AG09319 (cell line): ENCODE measurements around the gene VAV2.

ENCODE experiments used
- DNase-seq: peaks from one replicate; pipeline ENCODE4 v3.0.0-alpha.2; 2010; ENCODE audit warnings: low read depth; ENCODE audit errors: extremely low read depth
- TF ChIP-seq, protein P1 (sequence below): IDR thresholded peaks from 2 replicates; pipeline ENCODE4 v1.5.1; 2011; ENCODE audit warnings: low read depth, mild to moderate bottlenecking, inconsistent platforms, low read length, moderate library complexity

VAV2 gene

DNA sequence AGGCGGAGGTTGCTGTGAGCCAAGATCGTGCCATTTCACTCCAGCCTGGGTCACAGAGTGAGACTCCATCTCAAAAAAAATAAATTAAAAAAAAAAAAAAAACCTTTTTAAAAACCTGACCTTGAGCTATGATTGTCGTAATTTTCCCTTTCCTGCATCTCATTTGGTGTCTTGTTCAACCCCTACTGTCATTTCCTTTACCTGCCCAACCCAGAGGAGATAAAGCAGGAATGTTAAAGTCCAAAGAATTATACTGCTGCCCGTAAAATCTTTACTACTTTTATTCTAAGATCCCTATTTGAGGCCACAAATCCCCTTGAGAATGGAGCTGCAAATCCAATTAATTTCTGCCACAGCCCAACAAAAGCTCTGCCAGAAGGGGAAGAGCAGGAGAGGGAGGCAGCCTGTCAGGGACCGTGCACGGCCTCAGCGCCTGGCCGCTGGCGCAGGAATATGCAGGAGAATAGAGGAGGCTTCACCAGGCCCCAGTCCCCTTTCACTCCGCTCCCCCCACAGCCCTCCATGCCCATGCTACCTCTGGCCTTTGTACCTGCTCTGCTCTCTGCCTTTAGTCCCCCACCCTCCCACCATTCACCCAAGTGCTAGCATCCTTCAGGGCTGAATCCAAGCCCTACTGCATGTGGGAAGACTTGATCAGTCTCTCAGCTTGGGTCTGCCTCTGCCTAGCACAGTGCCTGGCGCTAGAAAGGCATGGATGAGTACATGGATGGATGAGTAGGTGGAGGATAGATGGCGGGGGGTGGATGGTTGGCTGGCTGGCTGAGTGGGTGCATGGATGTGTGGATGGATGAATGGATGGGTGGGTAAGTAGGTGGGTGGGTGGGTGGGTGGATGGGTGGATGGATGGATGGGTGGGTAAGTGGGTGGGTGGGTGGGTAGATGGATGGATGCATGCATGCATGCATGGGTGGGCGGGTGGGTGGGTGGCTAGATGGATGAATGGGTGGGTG, 154.2 kb downstream of the VAV2 start:
- no peak for DNase-seq
- TF ChIP-seq, protein P1, sequence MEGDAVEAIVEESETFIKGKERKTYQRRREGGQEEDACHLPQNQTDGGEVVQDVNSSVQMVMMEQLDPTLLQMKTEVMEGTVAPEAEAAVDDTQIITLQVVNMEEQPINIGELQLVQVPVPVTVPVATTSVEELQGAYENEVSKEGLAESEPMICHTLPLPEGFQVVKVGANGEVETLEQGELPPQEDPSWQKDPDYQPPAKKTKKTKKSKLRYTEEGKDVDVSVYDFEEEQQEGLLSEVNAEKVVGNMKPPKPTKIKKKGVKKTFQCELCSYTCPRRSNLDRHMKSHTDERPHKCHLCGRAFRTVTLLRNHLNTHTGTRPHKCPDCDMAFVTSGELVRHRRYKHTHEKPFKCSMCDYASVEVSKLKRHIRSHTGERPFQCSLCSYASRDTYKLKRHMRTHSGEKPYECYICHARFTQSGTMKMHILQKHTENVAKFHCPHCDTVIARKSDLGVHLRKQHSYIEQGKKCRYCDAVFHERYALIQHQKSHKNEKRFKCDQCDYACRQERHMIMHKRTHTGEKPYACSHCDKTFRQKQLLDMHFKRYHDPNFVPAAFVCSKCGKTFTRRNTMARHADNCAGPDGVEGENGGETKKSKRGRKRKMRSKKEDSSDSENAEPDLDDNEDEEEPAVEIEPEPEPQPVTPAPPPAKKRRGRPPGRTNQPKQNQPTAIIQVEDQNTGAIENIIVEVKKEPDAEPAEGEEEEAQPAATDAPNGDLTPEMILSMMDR = no peak

DNA sequence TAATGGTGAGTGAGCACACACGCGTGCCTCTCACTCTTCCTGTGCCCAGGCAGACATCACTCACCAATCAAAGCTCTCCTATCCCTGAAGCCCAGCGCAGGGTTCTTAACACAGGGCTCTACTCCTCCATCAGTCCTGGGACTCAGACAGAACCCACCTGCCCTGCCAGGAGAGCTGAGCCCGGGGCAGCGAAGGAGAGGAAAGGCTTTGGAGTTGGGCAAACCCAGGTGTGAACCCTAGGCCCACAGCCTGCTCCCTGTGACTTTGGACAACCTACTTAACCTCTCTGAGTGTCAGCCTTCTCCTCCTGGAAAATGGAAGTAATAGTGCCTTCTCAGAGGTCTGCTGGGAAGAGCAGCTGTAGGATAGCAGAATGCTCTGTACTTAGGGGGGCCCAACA, 155.3 kb downstream of the VAV2 start:
- no peak for DNase-seq
- TF ChIP-seq, protein P1 = no peak

DNA sequence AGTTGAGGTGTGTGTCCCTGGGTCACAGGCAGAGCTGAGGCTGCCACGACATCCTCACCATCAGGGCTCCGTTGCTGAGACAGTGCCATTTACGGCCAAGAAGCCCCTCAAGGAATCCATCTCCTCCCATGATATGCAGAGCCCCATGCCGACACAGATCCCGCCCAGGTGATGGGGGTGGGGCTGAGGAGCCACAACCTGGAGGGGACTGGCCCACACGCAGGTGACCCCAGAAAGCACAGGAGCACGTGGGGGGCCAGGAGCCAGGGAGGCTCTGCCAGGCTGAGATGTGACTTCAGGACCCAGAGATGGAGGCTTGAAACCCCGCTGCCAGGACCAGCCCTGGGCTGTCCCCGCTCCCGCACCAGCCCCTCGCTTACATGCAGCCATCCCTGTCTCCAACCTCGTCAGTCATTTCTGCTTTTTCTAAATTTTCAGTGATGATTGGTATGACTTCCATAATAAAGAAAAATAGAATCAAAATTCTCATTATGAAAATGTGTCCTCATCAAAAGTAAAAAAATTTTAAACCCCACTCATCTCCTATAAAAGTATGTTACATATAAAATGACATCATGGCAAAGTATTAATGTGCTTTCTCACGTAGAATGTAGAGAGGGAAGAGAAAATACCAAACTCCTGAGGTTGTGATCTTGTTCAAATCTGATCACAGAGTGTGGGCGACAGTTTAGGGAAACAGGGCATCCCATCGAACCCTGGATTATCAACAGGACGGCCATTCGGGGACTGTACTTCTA, 155.9 kb downstream of the VAV2 start:
- TF ChIP-seq, protein P1 = no peak
- DNase-seq = no peak

DNA sequence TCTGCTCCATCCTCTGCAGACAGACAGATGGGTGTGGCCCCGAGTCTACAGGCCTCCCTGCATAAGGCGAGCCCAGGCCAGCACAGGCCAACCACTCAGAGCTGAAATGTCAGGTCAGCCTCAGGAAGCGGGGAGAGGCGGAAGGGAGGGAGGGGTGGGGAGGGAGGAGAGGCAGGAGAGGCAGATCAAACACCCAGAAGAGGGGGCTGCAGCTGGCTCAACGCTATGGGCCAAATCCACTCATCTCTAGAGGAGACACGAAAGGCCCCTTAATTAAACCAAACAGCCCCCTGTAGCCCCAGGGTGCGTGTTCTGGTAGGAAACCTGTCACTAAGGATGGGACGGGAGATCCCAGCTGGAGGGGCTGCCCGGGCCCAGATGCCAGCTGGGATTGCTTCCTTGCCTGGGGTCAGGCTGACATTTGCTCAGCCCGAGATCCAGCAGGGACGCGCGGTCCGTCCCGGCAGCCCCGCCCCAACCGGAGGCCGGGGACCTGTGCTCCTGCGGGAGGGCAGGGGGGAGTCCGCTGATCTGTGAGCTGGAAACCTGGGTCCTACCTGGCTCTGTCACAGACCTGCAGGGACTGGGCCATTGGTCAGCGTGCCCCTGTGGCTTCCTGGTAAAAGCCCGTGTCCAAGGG, 156.7 kb downstream of the VAV2 start:
- TF ChIP-seq, protein P1 = no peak

DNA sequence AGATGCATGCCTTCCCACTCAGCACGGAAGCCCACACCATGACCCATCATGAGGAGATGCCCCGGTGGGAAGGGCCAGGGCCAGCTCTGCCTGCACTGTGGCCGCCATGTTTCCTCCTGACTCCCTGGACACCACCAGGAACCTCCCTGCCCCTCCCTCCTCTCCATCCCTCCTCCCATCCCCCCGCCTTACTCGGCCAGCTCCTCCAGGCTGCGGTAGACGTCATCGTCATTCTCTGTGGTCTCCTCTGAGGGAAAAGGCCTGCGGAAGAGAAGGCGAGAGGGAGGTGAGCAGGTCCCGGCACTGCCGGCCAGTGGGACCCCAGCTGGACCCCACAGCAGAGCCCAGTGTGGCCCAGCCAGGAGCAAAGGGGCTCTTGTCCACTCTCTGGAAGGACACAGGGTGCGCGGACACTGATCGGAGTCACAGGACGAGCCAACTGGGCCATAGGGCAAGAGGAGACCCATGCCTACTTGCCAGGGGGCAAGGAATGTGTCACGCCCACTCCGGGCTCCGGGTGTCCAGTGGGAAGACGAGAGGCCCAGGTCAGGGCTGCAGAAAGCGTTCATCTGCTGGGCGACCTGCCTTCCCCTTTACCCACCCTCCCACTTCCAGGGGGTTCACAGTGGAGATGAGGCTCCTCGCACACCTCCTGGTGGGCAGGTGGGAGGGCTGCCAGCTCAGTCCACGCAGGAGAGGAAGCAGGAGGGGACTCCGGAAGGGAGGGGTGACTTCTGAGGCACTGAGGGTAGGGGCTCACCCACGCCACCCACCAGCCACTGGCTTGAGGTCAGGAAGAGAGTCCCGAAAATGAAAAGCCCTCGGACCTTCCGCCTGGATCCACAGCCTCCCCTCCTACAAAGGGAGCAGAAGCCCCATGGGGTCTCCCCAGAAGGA, 157.8 kb downstream of the VAV2 start:
- TF ChIP-seq, protein P1 = no peak
- DNase-seq = no peak

More for the DNA sequence above, 156.7 kb downstream of the VAV2 start:
- DNase-seq = no peak

DNA sequence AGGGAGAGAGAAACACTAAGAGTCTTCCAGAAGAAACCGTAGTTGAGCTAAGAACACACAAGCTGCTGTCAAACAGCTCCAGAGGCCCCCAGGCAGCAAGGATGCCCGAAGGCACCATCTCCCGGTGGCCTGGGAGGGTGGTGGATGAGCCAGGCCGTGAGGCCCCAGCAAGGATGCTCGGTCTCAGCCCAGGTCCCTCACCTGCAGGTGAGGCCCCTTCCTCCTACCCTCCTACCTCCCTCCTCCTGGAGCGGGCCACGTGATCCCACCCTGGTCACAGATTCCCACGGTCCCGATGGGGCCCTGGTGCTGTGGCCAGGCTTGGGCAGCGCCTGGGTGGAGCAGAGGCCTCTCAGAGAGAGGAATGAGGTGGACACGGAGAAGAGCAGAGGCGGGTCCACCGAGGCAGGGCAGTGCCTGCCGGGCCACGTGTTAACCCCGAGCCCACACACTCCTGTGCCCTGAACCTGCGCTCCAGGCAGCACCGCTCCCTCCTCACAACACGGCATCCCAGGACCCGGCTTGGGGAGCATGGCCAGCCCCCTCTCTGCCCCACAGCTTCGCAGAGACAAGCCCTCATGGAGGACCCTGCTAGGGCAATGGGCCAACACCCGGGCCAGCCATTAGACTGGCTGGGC, 158.6 kb downstream of the VAV2 start:
- DNase-seq = no peak
- TF ChIP-seq, protein P1 = no peak
